HepG2 (cell line): Measurements from ENCODE around the gene TUBB. TPM values are rescaled to one million over a fixed set of nuclear protein-coding genes. Genes with fewer than 3 reads are reported as not detected.

Source experiments
- CENPX ChIP-seq: sonication (generic); formaldehyde crosslinking; IDR thresholded peaks from 2 replicates; pipeline ENCODE4 v1.9.0; 2021; ENCODE audit warnings: mild to moderate bottlenecking, missing genetic modification reagents, moderate library complexity
- GATA4 ChIP-seq: sonication (generic); IDR thresholded peaks from 2 replicates; pipeline ENCODE4 v1.6.1; 2016; ENCODE audit warnings: antibody characterized with exemption, low read depth, borderline replicate concordance
- HOXA3 ChIP-seq: sonication (generic); formaldehyde crosslinking; IDR thresholded peaks from 2 replicates; pipeline ENCODE4 v1.5.0; 2020; ENCODE audit warnings: missing genetic modification reagents
- HOXA7 ChIP-seq: sonication (generic); formaldehyde crosslinking; IDR thresholded peaks from 2 replicates; pipeline ENCODE4 v1.8.1; 2022; ENCODE audit warnings: mild to moderate bottlenecking, missing genetic modification reagents, moderate library complexity
- JUND ChIP-seq: sonication (generic); formaldehyde crosslinking; IDR thresholded peaks from 2 replicates; pipeline ENCODE4 v1.8.0; 2022; ENCODE audit warnings: mild to moderate bottlenecking, missing genetic modification reagents
- NR1H2 ChIP-seq: sonication (generic); formaldehyde crosslinking; IDR thresholded peaks from 2 replicates; pipeline ENCODE4 v1.8.1; 2022; ENCODE audit warnings: low read depth, missing genetic modification reagents, borderline replicate concordance
- SETDB1 ChIP-seq: sonication (generic); formaldehyde crosslinking; IDR thresholded peaks from 2 replicates; pipeline ENCODE4 v1.5.1; 2020; ENCODE audit warnings: missing genetic modification reagents, mild to moderate bottlenecking, borderline replicate concordance
- SMC3 ChIP-seq: IDR thresholded peaks from 2 replicates; pipeline ENCODE4 v1.6.1; 2011; ENCODE audit warnings: low read length, improper control_type of control experiment
- SOX5 ChIP-seq: IDR thresholded peaks from 2 replicates; pipeline ENCODE4 v1.6.1; 2016; ENCODE audit warnings: borderline replicate concordance
- ZFP37 ChIP-seq: sonication (generic); formaldehyde crosslinking; IDR thresholded peaks from 2 replicates; pipeline ENCODE4 v1.4.0; 2020; ENCODE audit warnings: missing genetic modification reagents, borderline replicate concordance
- ZNF441 ChIP-seq: sonication (generic); formaldehyde crosslinking; IDR thresholded peaks from 2 replicates; pipeline ENCODE4 v1.7.0; 2021; ENCODE audit warnings: missing genetic modification reagents, borderline replicate concordance
- ZNF446 ChIP-seq: sonication (generic); formaldehyde crosslinking; IDR thresholded peaks from 2 replicates; pipeline ENCODE4 v1.5.0; 2020; ENCODE audit warnings: mild to moderate bottlenecking, missing genetic modification reagents
- ZNF460 ChIP-seq: sonication (generic); formaldehyde crosslinking; IDR thresholded peaks from 2 replicates; pipeline ENCODE4 v1.5.1; 2020; ENCODE audit warnings: missing genetic modification reagents, mild to moderate bottlenecking, borderline replicate concordance
- polyA plus RNA-seq, 8 experiments: library from polyadenylated mRNA; depleted of rRNA in 3 of 8; stranded (reverse) in 7 of 8; unstranded in 1 of 8; fragments of >200 nt; fragmentation: Illumina TruSeq in 4 of 8; extraction: Trizol in 4 of 8; gene quantifications; 2 replicates each; pipeline versions ENCODE4 v1.2.1 to v1.2.3, GENCODE V29; 2011 to 2016; ENCODE audit warnings: low read depth in 4 of 8, missing spikeins in 1 of 8, mixed read lengths in 1 of 8; ENCODE audit not compliant: insufficient read depth in 1 of 8
- total RNA-seq, 5 experiments: library from RNA; depleted of rRNA; stranded (reverse); fragments of >200 nt; fragmentation: Illumina TruSeq; extraction: Trizol; gene quantifications; 2 replicates each; pipeline ENCODE4 v1.2.3, GENCODE V29; 2016; ENCODE audit warnings: low read depth in 1 of 5
- TF ChIP-seq, protein P1 (sequence below): sonication (generic); formaldehyde crosslinking; IDR thresholded peaks from 2 replicates; pipeline ENCODE4 v1.4.0; 2020; ENCODE audit warnings: mild to moderate bottlenecking, missing genetic modification reagents
- TF ChIP-seq, protein P2 (sequence below): sonication (generic); formaldehyde crosslinking; IDR thresholded peaks from 2 replicates; pipeline ENCODE4 v1.5.0; 2020; ENCODE audit warnings: mild to moderate bottlenecking, low read depth, missing genetic modification reagents, borderline replicate concordance
- TF ChIP-seq, protein P3 (sequence below): IDR thresholded peaks from 2 replicates; pipeline ENCODE4 v1.4.0; 2020; ENCODE audit warnings: mild to moderate bottlenecking, missing genetic modification reagents
- TF ChIP-seq, protein P4 (sequence below): sonication (generic); formaldehyde crosslinking; IDR thresholded peaks from 2 replicates; pipeline ENCODE4 v1.8.1; 2023; ENCODE audit warnings: mild to moderate bottlenecking, moderate library complexity, missing genetic modification reagents
- TF ChIP-seq, protein P5 (sequence below), 2 experiments: IDR thresholded peaks; 2 replicates each; pipeline ENCODE4 v1.6.1; 2011 to 2012; ENCODE audit warnings: low read length in 2 of 2, borderline replicate concordance in 1 of 2, low read depth in 1 of 2, mild to moderate bottlenecking in 1 of 2, moderate library complexity in 1 of 2

TUBB gene
- total and polyA plus RNA-seq, 2 of the 13 experiments (the other 11 are each of a cell fraction or from before 2014, with no cell fraction given) = 911 to 1,163 TPM

DNA sequence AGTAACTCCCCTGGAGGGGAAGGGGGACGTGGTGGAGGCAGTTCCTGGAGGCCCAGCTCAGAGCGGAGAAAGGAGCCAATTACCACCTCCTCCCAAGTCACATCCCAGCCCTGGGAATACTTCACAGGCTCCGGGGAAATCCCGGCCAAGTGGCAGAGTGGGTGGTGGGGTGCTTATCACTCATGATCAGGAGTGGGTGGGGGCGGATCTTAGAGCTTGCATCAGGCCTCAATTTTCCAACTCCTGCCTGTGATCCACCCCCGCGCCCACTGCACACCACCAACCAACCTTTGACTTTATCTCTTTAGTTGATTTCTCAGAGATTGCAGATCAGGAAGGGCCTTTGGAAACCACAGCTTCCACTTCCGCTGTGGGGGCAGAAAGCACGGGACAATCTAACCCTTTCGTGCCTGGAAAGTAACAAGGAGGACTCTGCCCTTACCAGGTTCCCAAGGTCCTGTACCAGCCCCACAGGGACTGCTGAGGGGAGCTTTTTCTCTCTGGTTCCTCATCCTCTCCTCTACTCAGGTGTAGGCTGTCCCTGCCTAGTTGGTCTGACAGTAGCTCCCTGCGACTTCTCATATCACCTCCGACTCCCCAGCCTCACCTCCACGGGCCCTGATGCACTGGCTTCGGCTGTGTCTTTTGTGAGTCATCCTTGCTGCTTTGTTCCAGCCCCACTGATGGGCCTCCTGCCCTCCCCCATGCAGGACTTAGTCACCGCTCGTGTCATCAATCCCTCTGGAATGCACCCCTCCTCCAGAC lies 49.1 kb downstream of the TUBB start (continued):
- TF ChIP-seq, protein P1, sequence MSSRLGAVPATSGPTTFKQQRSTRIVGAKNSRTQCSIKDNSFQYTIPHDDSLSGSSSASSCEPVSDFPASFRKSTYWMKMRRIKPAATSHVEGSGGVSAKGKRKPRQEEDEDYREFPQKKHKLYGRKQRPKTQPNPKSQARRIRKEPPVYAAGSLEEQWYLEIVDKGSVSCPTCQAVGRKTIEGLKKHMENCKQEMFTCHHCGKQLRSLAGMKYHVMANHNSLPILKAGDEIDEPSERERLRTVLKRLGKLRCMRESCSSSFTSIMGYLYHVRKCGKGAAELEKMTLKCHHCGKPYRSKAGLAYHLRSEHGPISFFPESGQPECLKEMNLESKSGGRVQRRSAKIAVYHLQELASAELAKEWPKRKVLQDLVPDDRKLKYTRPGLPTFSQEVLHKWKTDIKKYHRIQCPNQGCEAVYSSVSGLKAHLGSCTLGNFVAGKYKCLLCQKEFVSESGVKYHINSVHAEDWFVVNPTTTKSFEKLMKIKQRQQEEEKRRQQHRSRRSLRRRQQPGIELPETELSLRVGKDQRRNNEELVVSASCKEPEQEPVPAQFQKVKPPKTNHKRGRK = no peak
- TF ChIP-seq, protein P2, sequence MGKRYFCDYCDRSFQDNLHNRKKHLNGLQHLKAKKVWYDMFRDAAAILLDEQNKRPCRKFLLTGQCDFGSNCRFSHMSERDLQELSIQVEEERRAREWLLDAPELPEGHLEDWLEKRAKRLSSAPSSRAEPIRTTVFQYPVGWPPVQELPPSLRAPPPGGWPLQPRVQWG (CRISPR knock-in tag) = no peak
- TF ChIP-seq HOXA3 (peak; percentile 79), ZNF441 (CRISPR knock-in tag) (peak; percentile 86), ZNF446 (peak; percentile 93), ZFP37 (CRISPR knock-in tag) (peak; percentile 79; the same call in 1 of the 2 replicates), ZNF460 (CRISPR knock-in tag) (no peak), SMC3 (no peak), NR1H2 (no peak), HOXA7 (CRISPR knock-in tag) (no peak), CENPX (CRISPR knock-in tag) (no peak), GATA4 (no peak; the same call in none of the 2 replicates), SETDB1 (no peak), JUND (CRISPR knock-in tag) (peak; percentile 99), SOX5 (CRISPR knock-in tag) (peak; percentile 94)
- TF ChIP-seq, protein P3, sequence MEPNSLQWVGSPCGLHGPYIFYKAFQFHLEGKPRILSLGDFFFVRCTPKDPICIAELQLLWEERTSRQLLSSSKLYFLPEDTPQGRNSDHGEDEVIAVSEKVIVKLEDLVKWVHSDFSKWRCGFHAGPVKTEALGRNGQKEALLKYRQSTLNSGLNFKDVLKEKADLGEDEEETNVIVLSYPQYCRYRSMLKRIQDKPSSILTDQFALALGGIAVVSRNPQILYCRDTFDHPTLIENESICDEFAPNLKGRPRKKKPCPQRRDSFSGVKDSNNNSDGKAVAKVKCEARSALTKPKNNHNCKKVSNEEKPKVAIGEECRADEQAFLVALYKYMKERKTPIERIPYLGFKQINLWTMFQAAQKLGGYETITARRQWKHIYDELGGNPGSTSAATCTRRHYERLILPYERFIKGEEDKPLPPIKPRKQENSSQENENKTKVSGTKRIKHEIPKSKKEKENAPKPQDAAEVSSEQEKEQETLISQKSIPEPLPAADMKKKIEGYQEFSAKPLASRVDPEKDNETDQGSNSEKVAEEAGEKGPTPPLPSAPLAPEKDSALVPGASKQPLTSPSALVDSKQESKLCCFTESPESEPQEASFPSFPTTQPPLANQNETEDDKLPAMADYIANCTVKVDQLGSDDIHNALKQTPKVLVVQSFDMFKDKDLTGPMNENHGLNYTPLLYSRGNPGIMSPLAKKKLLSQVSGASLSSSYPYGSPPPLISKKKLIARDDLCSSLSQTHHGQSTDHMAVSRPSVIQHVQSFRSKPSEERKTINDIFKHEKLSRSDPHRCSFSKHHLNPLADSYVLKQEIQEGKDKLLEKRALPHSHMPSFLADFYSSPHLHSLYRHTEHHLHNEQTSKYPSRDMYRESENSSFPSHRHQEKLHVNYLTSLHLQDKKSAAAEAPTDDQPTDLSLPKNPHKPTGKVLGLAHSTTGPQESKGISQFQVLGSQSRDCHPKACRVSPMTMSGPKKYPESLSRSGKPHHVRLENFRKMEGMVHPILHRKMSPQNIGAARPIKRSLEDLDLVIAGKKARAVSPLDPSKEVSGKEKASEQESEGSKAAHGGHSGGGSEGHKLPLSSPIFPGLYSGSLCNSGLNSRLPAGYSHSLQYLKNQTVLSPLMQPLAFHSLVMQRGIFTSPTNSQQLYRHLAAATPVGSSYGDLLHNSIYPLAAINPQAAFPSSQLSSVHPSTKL (CRISPR knock-in tag) = peak; percentile 93
- TF ChIP-seq, protein P4, sequence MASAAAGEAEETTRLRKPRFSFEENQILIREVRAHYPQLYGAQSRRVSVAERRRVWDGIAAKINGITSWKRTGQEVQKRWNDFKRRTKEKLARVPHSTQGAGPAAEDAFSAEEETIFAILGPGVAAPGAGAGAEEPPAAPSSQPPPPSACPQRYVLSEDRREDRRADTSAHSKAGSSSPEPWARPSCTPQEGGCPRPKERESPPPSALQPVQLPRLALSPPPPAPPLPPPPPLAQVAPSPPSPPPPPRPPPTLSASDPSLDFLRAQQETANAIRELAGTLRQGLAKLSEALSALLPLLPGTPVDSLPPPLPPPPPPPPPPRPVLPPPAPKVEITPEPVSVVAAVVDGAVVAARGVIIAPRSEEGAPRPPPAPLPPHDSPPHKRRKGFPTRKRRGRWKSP = peak; percentile 67; the same call in 1 of the 2 replicates
- TF ChIP-seq, protein P5, sequence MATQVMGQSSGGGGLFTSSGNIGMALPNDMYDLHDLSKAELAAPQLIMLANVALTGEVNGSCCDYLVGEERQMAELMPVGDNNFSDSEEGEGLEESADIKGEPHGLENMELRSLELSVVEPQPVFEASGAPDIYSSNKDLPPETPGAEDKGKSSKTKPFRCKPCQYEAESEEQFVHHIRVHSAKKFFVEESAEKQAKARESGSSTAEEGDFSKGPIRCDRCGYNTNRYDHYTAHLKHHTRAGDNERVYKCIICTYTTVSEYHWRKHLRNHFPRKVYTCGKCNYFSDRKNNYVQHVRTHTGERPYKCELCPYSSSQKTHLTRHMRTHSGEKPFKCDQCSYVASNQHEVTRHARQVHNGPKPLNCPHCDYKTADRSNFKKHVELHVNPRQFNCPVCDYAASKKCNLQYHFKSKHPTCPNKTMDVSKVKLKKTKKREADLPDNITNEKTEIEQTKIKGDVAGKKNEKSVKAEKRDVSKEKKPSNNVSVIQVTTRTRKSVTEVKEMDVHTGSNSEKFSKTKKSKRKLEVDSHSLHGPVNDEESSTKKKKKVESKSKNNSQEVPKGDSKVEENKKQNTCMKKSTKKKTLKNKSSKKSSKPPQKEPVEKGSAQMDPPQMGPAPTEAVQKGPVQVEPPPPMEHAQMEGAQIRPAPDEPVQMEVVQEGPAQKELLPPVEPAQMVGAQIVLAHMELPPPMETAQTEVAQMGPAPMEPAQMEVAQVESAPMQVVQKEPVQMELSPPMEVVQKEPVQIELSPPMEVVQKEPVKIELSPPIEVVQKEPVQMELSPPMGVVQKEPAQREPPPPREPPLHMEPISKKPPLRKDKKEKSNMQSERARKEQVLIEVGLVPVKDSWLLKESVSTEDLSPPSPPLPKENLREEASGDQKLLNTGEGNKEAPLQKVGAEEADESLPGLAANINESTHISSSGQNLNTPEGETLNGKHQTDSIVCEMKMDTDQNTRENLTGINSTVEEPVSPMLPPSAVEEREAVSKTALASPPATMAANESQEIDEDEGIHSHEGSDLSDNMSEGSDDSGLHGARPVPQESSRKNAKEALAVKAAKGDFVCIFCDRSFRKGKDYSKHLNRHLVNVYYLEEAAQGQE (IDR thresholded peaks at IDR 0.05; ENCODE audit: borderline replicate concordance in 1 of 2, low read depth in 1 of 2, low read length in 2 of 2) = 0 out of 4 replicates have a peak, but pooled peaks of 1 of the 2 experiments have one; percentile 39
